H1 (cell line): ENCODE measurements around the gene FOXS1. TPM values are rescaled to one million over a fixed set of nuclear protein-coding genes. Genes with fewer than 3 reads are reported as not detected.
A peak's percentile ranks its signal among the peaks of the same experiment; 100 is the strongest.

Experiments used
- ASH2L ChIP-seq: fragments of 200-600, 300-600 bp; sonication (generic); IDR thresholded peaks from one replicate; pipeline ENCODE4 v1.7.1; 2017; ENCODE audit warnings: low read length
- POLR2A ChIP-seq, 2 experiments: IDR thresholded peaks; 1 replicate in 1 of 2; 2 replicates in 1 of 2; pipeline ENCODE4 v1.6.1; 2011; ENCODE audit warnings: low read depth in 2 of 2, low read length in 2 of 2, mild to moderate bottlenecking in 2 of 2; ENCODE audit errors: control extremely low read depth in 1 of 2
- polyA plus RNA-seq, 7 experiments: library from polyadenylated mRNA; depleted of rRNA in 3 of 7; stranded (reverse) in 5 of 7; unstranded in 2 of 7; fragments of >200 nt in 5 of 7; fragments of 200-250 nt in 2 of 7; gene quantifications; 1 replicate in 5 of 7; 2 replicates in 1 of 7; 4 replicates in 1 of 7; pipeline versions ENCODE4 v1.2.1 to v1.2.3, GENCODE V29; 2011 to 2013; ENCODE audit warnings: missing spikeins in 2 of 7, mixed read lengths in 2 of 7
- total RNA-seq: library from RNA; stranded (reverse); fragmentation: NEBNext Ultra II Directional; extraction: Animal tissue kit (Norgen Biotek cat#: 25700); gene quantifications from 2 replicates; pipeline ENCODE4 v1.2.1, GENCODE V29; 2021
- TF ChIP-seq, protein P1 (sequence below): IDR thresholded peaks from 2 replicates; pipeline ENCODE4 v1.6.1; 2012; ENCODE audit warnings: low read length, inconsistent platforms

FOXS1 gene
- total and polyA plus RNA-seq, 2 of the 8 experiments (the other 6 are each of a cell fraction or from before 2014, with no cell fraction given), result 0.45 TPM; not detected in 1

DNA sequence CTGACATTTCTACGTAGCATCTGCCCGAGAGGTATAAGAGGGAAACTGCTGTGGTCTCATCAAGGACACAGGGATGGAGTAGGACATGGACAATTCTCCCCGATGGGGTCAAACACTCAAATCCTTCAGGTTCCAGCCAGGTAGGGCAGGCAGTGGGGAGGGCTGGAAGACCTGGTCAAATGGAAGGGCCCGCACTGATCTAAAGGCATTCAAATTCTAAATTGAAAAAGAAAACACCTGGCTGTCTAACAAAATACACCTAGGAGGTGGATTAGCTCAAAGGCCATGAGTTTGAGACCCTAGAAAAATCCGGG, 16.7 kb upstream of the FOXS1 start (continued):
- TF ChIP-seq, protein P1, sequence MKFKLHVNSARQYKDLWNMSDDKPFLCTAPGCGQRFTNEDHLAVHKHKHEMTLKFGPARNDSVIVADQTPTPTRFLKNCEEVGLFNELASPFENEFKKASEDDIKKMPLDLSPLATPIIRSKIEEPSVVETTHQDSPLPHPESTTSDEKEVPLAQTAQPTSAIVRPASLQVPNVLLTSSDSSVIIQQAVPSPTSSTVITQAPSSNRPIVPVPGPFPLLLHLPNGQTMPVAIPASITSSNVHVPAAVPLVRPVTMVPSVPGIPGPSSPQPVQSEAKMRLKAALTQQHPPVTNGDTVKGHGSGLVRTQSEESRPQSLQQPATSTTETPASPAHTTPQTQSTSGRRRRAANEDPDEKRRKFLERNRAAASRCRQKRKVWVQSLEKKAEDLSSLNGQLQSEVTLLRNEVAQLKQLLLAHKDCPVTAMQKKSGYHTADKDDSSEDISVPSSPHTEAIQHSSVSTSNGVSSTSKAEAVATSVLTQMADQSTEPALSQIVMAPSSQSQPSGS, result 0 out of 2 replicates have a peak, but pooled peaks have one; percentile 57
- TF ChIP-seq ASH2L (peak; percentile 57), POLR2A (IDR thresholded peaks at IDR 0.05; ENCODE audit: control extremely low read depth in 1 of 2, low read depth in 2 of 2, low read length in 2 of 2) (peak in 1 of 2 experiments; percentile 4; a peak in 1 of 3 replicates)
